NK-92 (cell line): Measurements from ENCODE around the gene INF2.

Experiments used
- DNase-seq: peaks from one replicate; lab custom pipeline; 2025; ENCODE audit not compliant: unreplicated experiment; lab: John Stamatoyannopoulos, UW

The INF2 gene

GRCh38 chr14:104700747-104701217 is 11.4 kb downstream of the INF2 start:
- no peak for DNase-seq

DNA sequence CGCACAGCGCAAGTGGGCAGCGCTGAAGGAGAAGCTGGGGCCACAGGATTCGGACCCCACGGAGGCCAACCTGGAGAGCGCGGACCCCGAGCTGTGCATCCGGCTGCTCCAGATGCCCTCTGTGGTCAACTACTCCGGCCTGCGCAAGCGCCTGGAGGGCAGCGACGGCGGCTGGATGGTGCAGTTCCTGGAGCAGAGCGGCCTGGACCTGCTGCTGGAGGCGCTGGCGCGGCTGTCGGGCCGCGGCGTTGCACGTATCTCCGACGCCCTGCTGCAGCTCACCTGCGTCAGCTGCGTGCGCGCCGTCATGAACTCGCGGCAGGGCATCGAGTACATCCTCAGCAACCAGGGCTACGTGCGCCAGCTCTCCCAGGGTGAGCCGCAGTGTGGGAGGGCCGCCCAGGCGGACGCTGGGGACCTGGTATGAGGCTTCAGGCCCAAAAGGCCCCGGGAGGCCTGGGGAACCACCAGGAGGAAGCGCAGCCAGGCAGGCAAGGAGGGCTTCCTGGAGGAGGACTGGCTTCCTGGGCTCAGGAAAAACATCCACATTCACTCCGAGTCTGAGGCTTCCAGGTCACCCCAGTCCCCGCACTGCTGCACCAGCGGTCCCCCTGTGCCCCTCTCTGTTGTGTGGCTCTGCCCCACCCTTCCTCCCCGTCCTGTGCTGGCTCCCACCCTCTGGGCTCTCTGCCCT is 12.1 kb downstream of the INF2 start:
- no peak for DNase-seq

DNA sequence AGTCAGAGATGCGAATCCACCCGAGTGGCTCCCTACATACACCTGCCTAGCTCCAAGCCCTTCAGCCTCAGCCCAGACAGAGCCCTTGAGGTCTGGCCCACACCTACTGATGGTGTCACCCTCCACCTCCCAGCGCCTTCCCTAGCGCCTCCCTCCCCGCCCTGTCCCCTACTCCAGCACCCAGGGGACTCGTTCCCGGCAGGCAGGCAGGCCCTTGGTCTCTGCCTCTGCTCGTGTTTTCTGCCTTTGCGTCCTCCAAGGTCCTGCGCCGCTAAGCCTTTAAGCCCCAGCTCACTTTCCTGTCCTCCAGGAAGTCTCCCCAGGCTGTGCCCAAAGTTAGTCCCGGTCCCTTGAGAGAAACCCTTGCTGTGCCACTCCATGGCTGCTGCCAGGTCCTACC is 12.7 kb downstream of the INF2 start:
- DNase-seq = no peak

DNA sequence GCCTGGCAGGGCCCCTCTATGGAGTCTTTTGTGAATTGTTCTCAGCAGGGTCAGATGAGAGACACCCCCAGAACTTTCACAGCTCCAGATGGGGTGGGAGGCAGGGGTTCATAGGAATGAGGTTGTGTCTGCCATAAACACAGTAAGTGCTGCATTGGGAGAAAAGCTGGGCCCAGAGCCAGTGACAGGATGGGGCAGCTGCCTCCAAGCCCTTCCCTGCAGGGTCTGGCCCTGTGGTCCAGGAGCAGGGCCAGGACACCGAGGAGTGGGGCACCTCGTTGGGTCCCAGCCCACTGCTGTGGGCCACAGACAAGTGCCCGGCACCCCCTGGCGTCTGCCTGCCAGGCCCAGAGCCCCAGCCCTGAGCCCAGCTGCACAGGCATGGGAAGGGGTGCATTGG is 13.3 kb downstream of the INF2 start:
- DNase-seq = no peak

DNA sequence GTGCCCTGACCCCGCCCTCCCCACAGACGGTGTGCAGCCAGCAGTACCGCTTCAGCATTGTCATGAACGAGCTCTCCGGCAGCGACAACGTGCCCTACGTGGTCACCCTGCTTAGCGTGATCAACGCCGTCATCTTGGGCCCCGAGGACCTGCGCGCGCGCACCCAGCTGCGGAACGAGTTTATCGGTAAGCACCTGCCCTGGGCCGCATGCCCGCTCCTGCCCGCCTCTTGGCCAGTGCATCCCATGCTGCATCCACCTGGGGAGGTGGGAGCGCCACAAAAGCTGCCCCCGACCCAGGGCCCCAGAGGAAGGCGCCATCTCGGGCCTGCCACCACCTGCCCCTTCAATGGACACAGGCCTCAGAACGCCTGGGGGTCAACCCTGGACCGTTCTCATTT is 13.9 kb downstream of the INF2 start:
- no peak for DNase-seq

DNA sequence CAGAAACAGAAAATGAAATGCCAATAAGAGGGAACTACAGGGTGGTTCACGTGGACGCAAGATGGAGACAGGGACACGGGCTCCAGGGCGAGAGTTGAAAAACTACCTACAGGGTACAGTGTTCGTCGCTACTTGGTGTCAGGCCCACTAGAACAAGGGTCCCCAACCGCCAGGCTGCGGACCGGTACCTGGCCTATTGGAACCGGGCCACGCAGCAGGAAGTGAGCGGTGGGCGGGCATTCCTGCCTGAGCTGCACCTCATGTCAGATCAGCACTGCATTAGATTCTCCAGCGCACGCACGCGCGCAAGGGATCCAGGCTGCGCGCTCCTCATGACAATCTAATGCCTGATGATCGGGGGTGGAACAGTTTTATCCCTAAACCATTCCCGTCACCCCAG is 14.8 kb downstream of the INF2 start:
- no peak for DNase-seq

DNA sequence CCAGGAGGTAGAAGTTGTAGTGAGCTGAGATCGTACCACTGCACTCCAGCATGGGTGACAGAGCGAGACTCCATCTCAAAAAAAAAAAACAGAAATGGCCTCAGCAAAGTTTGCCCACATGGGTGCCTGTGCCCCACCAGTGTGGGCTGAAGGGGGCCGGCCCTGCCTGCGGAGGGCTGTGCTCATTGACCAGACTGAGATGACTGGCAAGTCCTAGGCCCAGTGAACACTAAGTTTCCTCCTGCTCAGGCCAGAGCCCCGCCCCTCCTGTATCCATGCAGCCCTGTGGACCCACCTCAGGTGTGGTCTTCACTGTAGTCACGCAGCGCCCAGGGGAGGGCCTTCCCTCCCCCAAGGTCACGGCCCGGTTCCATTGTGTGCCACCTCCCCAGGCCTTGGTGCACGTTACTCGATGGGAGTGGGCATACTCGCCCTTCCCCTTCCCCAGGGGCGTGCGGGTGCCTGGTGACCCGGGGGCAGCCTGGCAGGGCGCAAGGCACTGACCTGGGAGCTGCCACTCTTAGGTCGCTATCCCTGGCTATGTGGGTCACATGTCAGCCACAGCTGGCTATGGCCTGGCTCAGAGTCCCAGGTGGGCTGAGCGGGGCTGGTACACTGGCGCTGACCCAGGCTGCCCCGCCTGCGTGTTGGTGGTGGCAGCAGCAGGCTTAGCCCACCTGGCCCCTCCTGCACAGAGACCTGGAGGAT is 16.1 kb downstream of the INF2 start:
- no peak for DNase-seq

DNA sequence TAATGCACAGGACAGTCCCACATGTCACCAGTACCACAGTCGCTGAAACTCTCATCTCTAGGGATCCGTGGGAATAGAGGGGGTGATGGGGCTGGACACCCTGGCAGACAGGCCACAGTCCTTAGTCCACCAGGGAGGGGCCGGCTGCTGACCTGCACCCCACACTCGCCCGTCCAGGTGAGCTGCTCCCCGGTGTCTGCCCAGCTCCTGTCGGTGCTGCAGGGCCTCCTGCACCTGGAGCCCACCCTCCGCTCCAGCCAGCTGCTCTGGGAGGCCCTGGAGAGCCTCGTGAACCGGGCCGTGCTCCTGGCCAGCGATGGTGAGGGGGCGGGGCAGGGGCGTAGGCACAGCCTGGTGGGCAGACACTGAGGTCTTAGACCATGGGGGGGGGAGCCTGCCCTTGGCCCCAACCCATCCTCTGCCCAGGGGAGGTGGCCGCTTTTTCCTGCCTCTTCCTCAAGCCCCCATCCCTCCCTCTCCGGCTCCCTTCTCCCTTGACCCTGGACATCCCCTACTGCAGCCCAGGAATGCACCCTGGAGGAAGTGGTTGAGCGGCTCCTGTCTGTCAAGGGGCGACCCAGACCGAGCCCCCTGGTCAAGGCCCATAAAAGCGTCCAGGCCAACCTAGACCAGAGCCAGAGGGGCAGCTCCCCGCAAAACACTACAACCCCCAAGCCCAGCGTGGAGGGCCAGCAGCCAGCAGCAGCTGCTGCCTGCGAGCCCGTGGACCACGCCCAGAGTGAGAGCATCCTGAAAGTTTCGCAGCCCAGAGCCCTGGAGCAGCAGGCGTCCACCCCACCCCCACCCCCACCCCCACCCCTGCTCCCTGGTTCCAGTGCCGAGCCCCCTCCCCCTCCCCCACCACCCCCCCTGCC is 17.6 kb downstream of the INF2 start:
- DNase-seq = no peak

DNA sequence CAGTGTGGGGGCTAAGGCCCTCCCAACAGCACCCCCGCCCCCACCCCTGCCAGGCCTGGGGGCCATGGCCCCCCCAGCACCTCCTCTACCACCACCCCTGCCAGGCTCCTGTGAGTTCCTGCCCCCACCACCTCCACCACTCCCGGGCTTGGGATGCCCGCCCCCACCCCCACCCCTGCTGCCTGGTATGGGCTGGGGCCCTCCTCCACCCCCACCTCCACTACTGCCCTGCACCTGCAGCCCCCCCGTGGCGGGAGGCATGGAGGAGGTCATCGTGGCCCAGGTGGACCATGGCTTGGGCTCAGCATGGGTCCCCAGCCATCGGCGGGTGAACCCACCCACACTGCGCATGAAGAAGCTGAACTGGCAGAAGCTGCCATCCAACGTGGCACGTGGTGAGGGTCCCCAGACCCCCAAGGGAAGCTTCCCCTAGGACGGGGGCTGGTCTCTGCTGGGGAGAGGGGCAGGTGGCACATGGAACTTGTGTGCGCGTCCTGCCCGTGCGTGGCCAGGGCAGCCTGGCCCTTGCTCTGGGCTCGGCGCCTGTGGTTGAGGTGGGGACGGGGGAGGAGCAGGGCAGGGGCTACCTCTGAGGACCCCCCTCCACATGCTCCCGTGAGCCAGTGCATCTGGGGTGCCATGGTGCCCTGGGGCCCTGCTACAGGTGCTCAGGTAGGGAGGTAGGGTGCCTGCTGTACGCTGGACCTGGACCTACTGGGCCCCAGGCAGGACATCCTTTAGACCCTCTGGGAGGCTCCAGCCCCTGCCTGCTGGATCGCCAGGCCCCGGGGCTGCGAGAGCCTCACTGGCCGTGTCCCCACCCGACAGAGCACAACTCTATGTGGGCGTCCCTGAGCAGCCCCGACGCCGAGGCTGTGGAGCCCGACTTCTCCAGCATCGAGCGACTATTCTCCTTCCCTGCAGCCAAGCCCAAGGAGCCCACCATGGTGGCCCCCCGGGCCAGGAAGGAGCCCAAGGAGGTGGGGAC is 18.5 kb downstream of the INF2 start:
- no peak for DNase-seq

DNA sequence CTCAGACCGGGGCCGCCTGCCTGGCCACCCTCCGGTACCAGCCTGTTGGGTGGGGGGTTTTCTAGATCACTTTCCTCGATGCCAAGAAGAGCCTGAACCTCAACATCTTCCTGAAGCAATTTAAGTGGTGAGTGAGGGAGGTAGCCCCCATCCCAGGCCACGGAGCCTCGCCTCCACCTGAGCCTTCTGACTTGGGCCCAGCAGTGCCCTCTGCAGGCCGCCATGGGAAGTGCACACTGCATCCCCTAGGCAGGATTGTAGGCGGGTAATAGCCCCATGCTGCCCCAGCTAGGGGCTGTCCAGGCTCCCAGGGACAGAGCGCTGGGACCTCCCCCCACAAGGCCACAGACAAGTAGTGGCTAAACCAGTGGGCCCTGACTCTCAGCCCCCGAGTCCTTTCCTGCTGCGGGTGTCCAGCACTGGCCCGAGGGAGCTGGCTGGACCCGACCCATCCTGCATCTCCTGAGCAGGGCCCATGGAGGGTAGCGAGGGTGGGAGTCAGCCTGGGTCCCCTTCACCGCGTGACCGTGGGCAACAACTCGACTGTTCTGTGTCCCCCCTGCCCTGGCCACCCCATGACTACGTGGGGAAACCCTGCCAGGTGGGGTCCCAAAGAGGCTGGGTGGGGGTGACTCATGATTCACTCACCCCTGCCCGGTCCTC is 19.3 kb downstream of the INF2 start:
- DNase-seq = no peak

GRCh38 chr14:104709387-104710039 is 20.1 kb downstream of the INF2 start:
- DNase-seq = no peak

GRCh38 chr14:104710071-104710735 is 20.8 kb downstream of the INF2 start:
- no peak for DNase-seq

DNA sequence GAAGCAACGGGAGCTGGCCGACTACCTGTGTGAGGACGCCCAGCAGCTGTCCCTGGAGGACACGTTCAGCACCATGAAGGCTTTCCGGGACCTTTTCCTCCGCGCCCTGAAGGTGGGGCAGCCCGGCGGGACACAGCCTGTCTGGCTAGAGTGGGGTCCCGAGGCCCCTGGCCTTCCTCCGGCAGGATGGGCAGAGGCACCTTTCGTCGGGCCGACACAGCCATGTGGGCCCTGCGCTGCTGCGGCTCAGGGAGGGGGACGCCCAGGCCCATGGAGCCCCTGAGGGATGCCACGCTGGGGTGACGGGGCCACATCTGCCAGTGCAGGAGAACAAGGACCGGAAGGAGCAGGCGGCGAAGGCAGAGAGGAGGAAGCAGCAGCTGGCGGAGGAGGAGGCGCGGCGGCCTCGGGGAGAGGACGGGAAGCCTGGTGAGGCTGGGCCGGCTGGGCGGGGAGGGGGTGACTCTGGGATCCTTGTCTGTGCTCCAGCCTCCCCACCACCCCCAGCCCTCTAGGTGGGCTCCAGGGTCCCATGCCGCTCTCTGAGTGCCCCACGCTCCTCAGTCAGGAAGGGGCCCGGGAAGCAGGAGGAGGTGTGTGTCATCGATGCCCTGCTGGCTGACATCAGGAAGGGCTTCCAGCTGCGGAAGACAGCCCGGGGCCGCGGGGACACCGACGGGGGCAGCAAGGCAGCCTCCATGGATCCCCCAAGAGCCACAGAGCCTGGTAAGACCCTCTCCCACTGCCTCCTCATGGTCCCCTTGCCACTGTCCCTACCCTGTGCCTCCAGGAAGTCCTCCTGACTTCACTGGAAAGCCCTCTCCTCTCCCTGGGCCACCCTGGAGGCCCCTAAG is 23.7 kb downstream of the INF2 start:
- no peak for DNase-seq

- DNase-seq = no peak
Measured at GRCh38 chr14:104714066-104714465, 24.6 kb downstream of the INF2 start.

- no peak for DNase-seq
Measured at GRCh38 chr14:104714681-104715080, 25.3 kb downstream of the INF2 start.

- DNase-seq = no peak
Measured at GRCh38 chr14:104715416-104715815, 26.0 kb downstream of the INF2 start.

- no peak for DNase-seq
Measured at GRCh38 chr14:104715871-104716270, 26.5 kb downstream of the INF2 start.

DNA sequence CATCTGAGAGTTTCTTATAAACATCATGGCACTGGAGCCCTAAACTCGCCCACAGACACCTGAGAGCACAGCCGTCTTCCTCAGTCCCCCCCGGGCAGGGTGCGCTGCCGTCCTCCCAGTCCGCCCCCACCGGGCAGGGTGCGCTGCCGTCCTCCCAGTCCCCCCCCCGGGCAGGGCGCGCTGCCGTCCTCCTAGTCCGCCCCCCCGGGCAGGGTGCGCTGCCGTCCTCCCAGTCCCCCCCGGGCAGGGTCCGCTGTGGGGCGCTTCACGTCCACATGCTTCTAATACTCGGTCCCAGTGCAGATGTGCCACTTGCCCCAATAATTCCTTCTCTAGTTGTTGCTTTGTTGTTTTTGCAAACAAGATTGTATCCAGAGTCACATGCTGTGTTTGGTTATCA is 27.7 kb downstream of the INF2 start:
- DNase-seq = no peak
